Measurements from ENCODE around the gene GPR61. TPM values are rescaled to one million over a fixed set of nuclear protein-coding genes. Genes with fewer than 3 reads are reported as not detected.

The GPR61 gene
- total RNA-seq, 1 experiment from 2014 or later, result 0.57 TPM

GRCh38 chr1:109501644-109502363 lies 37.9 kb upstream of the GPR61 start:
- H3K9me3 ChIP-seq (replicated peaks), result no peaks in the 10 kb centered on the region
- H3K36me3 ChIP-seq, result 0 out of 2 replicates have a peak, but pooled peaks cover 3% of the 10 kb centered on the region
- DNase-seq, result no peak
- no peaks in the 10 kb centered on the region for H3K27me3 ChIP-seq
- H3K27ac ChIP-seq, result no peak overlapping the region
- H3K4me1 ChIP-seq, result peaks cover 20% of the 10 kb centered on the region
- no peak overlapping the region for H3K4me3 ChIP-seq

- Histone ChIP-seq H3K27me3 (no peaks in the 10 kb centered on the region), H3K4me3 (no peak overlapping the region), H3K36me3 (0 out of 2 replicates have a peak, but pooled peaks cover 3% of the 10 kb centered on the region), H3K27ac (no peak overlapping the region), H3K4me1 (peaks cover 20% of the 10 kb centered on the region), H3K9me3 (replicated peaks) (no peaks in the 10 kb centered on the region)
- no peak for DNase-seq
These were observed 37.3 kb upstream of the GPR61 start for GRCh38 chr1:109502364-109502851.

- Histone ChIP-seq H3K9me3 (replicated peaks) (no peaks in the 10 kb centered on the region), H3K27me3 (no peaks in the 10 kb centered on the region)
These were observed 35.7 kb upstream of the GPR61 start for GRCh38 chr1:109503935-109504334.

GRCh38 chr1:109504974-109505373 lies 34.7 kb upstream of the GPR61 start:
- no peaks in the 10 kb centered on the region for H3K9me3 ChIP-seq (replicated peaks)
- no peak overlapping the region for H3K4me3 ChIP-seq
- DNase-seq, result no peak
- H3K27me3 ChIP-seq, result no peaks in the 10 kb centered on the region
- H3K36me3 ChIP-seq, result 0 out of 2 replicates have a peak, but pooled peaks cover 3% of the 10 kb centered on the region
- H3K4me1 ChIP-seq, result peaks cover 4% of the 10 kb centered on the region; the same call in 1 of the 2 replicates
- H3K27ac ChIP-seq, result no peak overlapping the region

More at GRCh38 chr1:109503935-109504334, 35.7 kb upstream of the GPR61 start:
- Histone ChIP-seq H3K27ac (no peak overlapping the region), H3K4me1 (peaks cover 14% of the 10 kb centered on the region), H3K4me3 (no peak overlapping the region), H3K36me3 (0 out of 2 replicates have a peak, but pooled peaks cover 3% of the 10 kb centered on the region)
- no peak for DNase-seq

- Histone ChIP-seq H3K9me3 (replicated peaks) (no peaks in the 10 kb centered on the region), H3K4me3 (no peak overlapping the region), H3K36me3 (no peaks in the 10 kb centered on the region), H3K4me1 (peaks cover 6% of the 10 kb centered on the region), H3K27ac (no peak overlapping the region), H3K27me3 (no peaks in the 10 kb centered on the region)
- DNase-seq, result no peak
These were observed 31.4 kb upstream of the GPR61 start for GRCh38 chr1:109508001-109508872.

- no peaks in the 10 kb centered on the region for H3K27me3 ChIP-seq
- H3K27ac ChIP-seq, result no peak overlapping the region
- H3K4me1 ChIP-seq, result peaks cover 11% of the 10 kb centered on the region
- no peaks in the 10 kb centered on the region for H3K9me3 ChIP-seq (replicated peaks)
- DNase-seq, result no peak
- H3K36me3 ChIP-seq, result no peaks in the 10 kb centered on the region
- H3K4me3 ChIP-seq, result no peak overlapping the region
These were observed 30.8 kb upstream of the GPR61 start for GRCh38 chr1:109508873-109509175.

- no peak for DNase-seq
- Histone ChIP-seq H3K27me3 (no peaks in the 10 kb centered on the region), H3K9me3 (replicated peaks) (no peaks in the 10 kb centered on the region), H3K4me1 (peaks cover 17% of the 10 kb centered on the region), H3K4me3 (no peak within 1 kb of the TSS), H3K27ac (no peak within 1 kb of the TSS), H3K36me3 (no peaks in the 10 kb centered on the region)
These were observed 30.2 kb upstream of the GPR61 start, which contains the start of gene AMIGO1 for GRCh38 chr1:109509176-109510134. Gene AMIGO1 (minus strand): TSS chr1:109509727. CDS start chr1:109508912, 815 bp downstream.

- Histone ChIP-seq H3K36me3 (no peaks in the 10 kb centered on the region), H3K4me1 (peaks cover 50% of the 10 kb centered on the region), H3K4me3 (no peak overlapping the region), H3K9me3 (replicated peaks) (no peaks in the 10 kb centered on the region), H3K27ac (no peak overlapping the region), H3K27me3 (no peaks in the 10 kb centered on the region)
- peak in 1 of 2 experiments; percentile 40 for DNase-seq
These were observed 26.5 kb upstream of the GPR61 start for GRCh38 chr1:109513110-109513710.

GRCh38 chr1:109514846-109515245 lies 24.8 kb upstream of the GPR61 start:
- DNase-seq, result peak; percentile 64 to 74
- Histone ChIP-seq H3K4me3 (peak overlapping the region; percentile 15; the same call in 1 of the 2 replicates), H3K9me3 (replicated peaks) (no peaks in the 10 kb centered on the region), H3K36me3 (no peaks in the 10 kb centered on the region), H3K27me3 (no peaks in the 10 kb centered on the region), H3K27ac (peak overlapping the region; percentile 72), H3K4me1 (peaks cover 58% of the 10 kb centered on the region)

GRCh38 chr1:109516872-109517271 lies 22.8 kb upstream of the GPR61 start:
- Histone ChIP-seq H3K36me3 (no peaks in the 10 kb centered on the region), H3K4me1 (peaks cover 58% of the 10 kb centered on the region), H3K27ac (peak overlapping the region; percentile 61), H3K4me3 (no peak overlapping the region), H3K27me3 (no peaks in the 10 kb centered on the region), H3K9me3 (replicated peaks) (no peaks in the 10 kb centered on the region)
- DNase-seq, result peak; percentile 88 to 94

GRCh38 chr1:109517337-109517736 lies 22.3 kb upstream of the GPR61 start:
- no peak overlapping the region for H3K4me3 ChIP-seq
- H3K9me3 ChIP-seq (replicated peaks), result no peaks in the 10 kb centered on the region
- H3K27me3 ChIP-seq, result no peaks in the 10 kb centered on the region
- peak overlapping the region; percentile 61 for H3K27ac ChIP-seq
- peaks cover 58% of the 10 kb centered on the region for H3K4me1 ChIP-seq
- no peaks in the 10 kb centered on the region for H3K36me3 ChIP-seq
- peak; percentile 57 to 63 for DNase-seq

GRCh38 chr1:109521002-109521951 lies 18.4 kb upstream of the GPR61 start:
- Histone ChIP-seq H3K9me3 (replicated peaks) (no peaks in the 10 kb centered on the region), H3K4me3 (no peak overlapping the region), H3K4me1 (peaks cover 40% of the 10 kb centered on the region), H3K36me3 (no peaks in the 10 kb centered on the region), H3K27ac (no peak overlapping the region), H3K27me3 (no peaks in the 10 kb centered on the region)
- DNase-seq, result no peak

- Histone ChIP-seq H3K4me3 (no peak overlapping the region), H3K9me3 (replicated peaks) (no peaks in the 10 kb centered on the region), H3K4me1 (peaks cover 35% of the 10 kb centered on the region), H3K36me3 (no peaks in the 10 kb centered on the region), H3K27ac (no peak overlapping the region), H3K27me3 (no peaks in the 10 kb centered on the region)
- DNase-seq, result no peak
These were observed 17.6 kb upstream of the GPR61 start for GRCh38 chr1:109522026-109522425.
